ENCODE measurements around the gene MAGEA8.
A peak's percentile ranks its signal among the peaks of the same experiment; 100 is the strongest.

DNA sequence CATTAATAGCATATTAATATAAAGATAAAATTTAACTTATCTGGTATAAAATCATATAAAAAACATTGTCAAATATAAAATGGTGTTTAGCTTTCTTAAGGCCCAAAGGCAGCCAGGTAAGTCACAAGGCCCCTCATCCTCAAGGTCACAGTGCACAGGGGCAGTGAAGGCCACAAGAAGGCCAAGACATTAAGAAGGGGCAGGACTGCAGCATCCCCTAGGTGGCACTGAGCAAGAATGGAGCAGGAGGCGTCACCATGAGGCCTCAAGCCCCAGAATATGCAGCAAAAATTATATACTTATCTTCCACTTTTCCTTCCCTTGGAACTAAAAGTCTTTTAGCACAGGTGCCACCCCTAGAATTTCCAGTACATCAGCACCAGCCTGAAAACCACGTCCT is 49.5 kb upstream of the MAGEA8 start:
- TF ChIP-seq NFE2 (IDR thresholded peaks at IDR 0.05; ENCODE audit: low read depth) (no peak), CTCF (IDR thresholded peaks at IDR 0.05 in 2 of 3, conservative IDR thresholded peaks at IDR 0.05 in 1 of 3; ENCODE audit: insufficient read depth in 2 of 3, low read depth in 1 of 3, low read length in 3 of 3) (peak; percentile 10 to 28 (median 21); a peak in 2 of 6 replicates), POLR3A (IDR thresholded peaks at IDR 0.05; ENCODE audit: borderline replicate concordance, extremely low read depth, insufficient read depth, insufficient read length) (no peak), ZNF436 (CRISPR knock-in tag; IDR thresholded peaks at IDR 0.05) (no peak), EZH2 (IDR thresholded peaks at IDR 0.05; ENCODE audit: borderline replicate concordance, low read depth, low read length) (no peak), SIN3A (IDR thresholded peaks at IDR 0.05; ENCODE audit: borderline replicate concordance in 2 of 2, control insufficient read depth in 1 of 2, low read depth in 2 of 2, low read length in 2 of 2) (no peak), BHLHE40 (IDR thresholded peaks at IDR 0.05; ENCODE audit: low read length) (no peak), TAL1 (IDR thresholded peaks at IDR 0.05) (no peak)

Measured in K562 (cell line).